GM19455 (cell line): ENCODE measurements around the gene LRRC58.
A peak's percentile ranks its signal among the peaks of the same experiment; 100 is the strongest.
"Not testable (repeated sequence)": the region's sequence is repeated elsewhere in the genome, so short reads cannot be mapped to it uniquely, and the experiment has no call there.

Experiments
- ATAC-seq: cut with Tn5 transposase; IDR thresholded peaks from one replicate; pipeline ENCODE4 v1.9.1; 2021; ENCODE audit not compliant: unreplicated experiment

The LRRC58 gene

GRCh38 chr3:120348991-120349854 lies at the start of gene LRRC58:
Gene LRRC58, minus strand, starts transcription at chr3:120349354. Its CDS starts 111 bp downstream, at chr3:120349243.
- ATAC-seq: peak; percentile 88

DNA sequence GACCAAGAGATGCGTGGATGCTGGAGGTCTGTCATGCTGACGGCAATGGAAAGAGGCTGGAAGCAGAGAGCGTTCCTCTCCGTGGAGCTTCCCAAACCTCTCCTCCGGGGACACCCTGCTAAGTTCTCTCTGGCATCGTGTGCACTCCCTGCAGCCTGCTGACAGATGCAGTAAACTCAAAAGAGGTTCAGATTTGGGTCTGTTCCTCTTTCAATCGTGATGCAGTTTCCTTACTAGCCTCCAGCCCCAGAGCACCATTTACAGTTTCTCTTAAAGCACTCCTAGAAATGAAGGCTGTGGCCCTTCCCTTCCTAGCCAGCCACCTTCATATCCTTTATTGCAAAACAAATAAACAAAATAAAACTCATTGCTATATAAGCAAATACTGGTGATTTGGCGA lies 47.3 kb upstream of the LRRC58 start:
- ATAC-seq: no peak

DNA sequence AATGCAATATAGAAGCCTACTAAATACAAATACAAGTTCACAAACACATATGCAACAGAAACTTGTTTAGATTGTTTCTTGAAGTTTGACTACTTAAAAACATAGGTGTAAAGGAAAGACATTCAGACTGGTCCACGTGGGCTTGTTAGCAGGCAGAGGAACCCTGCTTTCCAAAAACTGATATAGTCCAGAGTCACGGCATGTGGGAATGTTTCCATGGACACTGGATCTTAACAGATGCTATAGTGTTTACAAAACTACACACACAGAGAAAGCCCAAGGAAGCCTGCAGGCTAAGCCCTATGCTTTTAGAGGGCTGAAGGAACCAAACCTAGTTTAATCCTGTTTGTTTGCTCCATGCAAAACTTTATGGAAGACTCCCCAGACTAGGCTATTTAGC lies 45.2 kb upstream of the LRRC58 start:
- no peak for ATAC-seq

DNA sequence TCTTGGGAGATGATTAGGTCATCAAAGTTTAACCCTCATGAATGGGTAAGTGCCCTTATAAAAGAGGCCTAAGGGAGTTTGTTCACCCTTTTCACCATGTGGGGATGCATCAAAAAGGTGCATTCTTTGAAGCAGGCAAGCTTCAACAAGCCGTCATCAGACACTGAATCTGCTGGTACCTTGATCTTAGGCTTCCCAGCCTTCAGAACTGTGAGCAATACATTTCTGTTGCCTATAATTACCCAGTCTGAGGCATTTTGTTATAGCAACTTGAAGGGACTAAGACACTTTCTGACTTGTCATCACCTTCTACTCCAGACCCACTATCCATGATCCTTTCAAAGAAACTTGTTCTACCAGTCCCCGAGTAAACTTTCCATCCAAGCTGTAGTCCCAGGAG lies 44.6 kb upstream of the LRRC58 start:
- ATAC-seq: no peak

GRCh38 chr3:120393243-120393642 lies 44.1 kb upstream of the LRRC58 start:
- no peak for ATAC-seq

GRCh38 chr3:120382941-120383447 lies 33.8 kb upstream of the LRRC58 start:
- no peak for ATAC-seq

DNA sequence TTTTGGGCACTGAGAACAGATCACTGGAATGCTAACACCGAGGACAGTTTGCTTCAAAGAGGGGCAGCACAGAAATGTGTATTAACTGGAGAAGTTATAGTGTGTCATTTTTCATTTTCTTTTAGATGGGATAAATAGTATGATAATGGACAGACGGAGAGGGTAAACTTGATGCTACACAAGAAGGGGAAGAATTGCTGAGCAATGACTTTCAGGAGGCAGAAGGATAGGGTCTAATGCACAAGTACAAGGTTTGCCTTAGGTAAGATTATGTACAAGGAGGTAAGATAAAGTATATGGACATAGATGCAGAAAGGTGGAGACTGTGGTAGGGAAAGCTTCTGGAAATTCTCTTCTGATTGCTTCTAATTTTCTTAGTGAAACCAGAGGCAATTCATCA lies 32.3 kb upstream of the LRRC58 start:
- no peak for ATAC-seq

DNA sequence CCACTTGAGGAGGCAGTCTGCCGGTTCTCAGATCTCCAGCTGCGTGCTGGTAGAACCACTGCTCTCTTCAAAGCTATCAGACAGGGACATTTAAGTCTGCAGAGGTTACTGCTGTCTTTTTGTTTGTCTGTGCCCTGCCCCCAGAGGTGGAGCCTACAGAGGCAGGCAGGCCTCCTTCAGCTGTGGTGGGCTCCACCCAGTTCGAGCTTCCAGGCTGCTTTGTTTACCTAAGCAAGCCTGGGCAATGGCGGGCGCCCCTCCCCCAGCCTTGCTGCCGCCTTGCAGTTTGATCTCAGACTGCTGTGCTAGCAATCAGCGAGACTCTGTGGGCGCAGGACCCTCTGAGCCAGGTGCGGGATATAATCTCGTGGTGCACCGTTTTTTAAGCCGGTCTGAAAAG lies 28.8 kb upstream of the LRRC58 start:
- ATAC-seq: not testable (repeated sequence)

GRCh38 chr3:120370463-120370862 lies 21.3 kb upstream of the LRRC58 start:
- no peak for ATAC-seq

DNA sequence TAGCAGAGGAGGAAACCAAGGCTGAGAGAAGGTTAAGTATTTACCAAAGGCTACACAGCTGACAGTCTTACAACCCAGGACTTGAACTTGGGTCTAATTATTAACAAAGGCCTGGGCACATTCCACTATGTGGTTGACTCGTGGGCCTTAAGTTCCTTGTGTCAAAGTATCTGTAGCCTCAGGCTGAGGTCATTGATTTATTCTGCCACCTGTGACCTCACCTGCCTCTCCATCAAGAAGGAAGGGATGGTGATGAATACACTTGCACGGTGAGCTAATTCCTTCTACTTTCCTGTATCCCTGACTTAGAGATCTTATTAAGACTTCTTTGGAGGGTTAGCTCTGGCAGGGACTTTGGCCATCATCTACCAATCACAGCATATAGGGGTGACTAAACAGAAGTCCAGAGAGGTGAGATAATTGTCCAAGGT lies 19.9 kb upstream of the LRRC58 start:
- no peak for ATAC-seq

- no peak for ATAC-seq
Observed at GRCh38 chr3:120368172-120368571, 19.0 kb upstream of the LRRC58 start.

DNA sequence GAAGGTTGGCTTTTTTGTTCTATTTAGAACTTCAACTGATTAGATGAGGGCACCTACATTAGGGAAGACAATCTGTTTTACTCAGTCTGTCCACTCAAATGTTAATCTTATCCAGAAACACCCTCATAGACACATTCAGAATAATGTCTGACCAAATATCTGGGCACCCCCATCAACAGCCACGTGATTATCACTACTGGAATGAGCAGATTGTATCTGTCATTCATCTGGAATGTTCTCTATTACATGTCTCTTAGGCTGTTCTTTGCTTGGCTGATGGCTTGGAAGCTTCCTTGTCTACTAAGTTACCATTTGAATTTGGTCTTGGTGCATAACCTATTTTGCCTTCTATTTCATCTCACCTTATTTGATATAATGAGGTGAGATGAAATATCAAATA lies 15.7 kb upstream of the LRRC58 start:
- ATAC-seq: no peak

- ATAC-seq: no peak
Observed at GRCh38 chr3:120364101-120364500, 14.9 kb upstream of the LRRC58 start.

DNA sequence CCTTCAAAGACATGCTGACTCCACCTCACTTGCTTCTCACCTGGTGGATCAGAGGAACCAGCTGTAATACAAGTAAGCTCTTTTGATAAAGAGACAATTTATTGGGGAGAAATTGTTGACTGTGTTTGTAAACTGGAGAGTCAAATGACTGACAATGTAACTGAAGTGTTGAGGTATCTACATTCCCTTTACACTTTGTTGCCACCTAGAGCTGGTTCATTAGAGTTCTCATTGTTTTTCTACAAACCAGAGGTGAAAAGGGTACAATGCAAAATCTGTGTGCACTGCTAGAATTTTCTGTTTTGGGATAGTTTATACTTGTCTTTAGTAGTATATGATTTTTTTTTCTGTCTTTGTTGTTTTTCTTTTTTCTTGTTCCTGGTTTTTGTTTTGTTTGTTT lies 8.7 kb upstream of the LRRC58 start:
- ATAC-seq: no peak

GRCh38 chr3:120355486-120355885 lies 6.3 kb upstream of the LRRC58 start:
- ATAC-seq: no peak

DNA sequence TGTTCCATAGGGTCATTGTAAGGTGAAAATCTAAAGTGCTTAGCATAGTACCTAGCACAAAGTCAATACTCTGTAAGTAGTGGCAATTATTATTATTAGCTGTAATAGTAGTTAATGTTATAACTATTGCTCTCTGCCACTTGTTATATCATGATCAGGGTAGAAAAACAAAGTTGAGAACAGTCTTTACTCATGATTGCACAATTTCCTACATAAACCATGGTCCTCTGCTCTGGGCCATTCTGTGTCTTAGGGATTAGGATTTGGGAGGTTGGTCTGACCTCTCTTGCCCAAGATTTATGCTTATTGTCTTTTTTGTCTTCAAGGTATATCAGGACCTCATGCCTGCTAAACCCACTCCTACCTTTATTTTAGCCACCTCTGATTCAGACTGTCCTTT lies 4.3 kb upstream of the LRRC58 start:
- ATAC-seq: no peak

GRCh38 chr3:120352017-120352416 lies 2.9 kb upstream of the LRRC58 start:
- ATAC-seq: no peak

DNA sequence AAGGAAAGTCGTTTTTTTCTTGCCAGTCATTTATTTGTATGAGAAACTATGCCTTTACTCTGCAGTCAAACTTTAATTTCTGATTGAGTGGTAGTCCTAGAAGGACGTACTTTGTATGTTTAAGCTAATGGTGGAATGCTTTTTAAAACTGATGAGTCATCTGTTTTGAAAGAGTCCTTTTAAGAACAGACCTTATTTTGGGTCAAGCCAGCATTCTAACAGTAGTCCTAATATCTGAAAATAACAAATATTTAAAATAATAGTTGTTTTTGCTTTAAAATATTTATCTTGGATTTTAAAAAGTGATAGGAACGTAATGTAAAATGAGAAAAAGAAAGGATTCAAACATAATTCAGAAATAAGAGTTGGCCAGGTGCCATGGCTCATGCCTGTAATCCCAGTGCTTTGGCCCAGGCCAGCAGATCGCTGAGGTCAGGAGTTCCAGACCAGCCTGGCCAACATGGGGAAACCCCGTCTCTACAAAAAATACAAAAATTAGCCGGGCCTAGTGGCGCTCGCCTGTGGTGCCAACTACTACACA lies 1.3 kb upstream of the LRRC58 start:
- ATAC-seq: no peak

- no peak for ATAC-seq
Observed at GRCh38 chr3:120349855-120350125, 636 bp upstream of the LRRC58 start.

- ATAC-seq: peak; percentile 62
Observed at GRCh38 chr3:120348065-120348990, 826 bp downstream of the LRRC58 start.

DNA sequence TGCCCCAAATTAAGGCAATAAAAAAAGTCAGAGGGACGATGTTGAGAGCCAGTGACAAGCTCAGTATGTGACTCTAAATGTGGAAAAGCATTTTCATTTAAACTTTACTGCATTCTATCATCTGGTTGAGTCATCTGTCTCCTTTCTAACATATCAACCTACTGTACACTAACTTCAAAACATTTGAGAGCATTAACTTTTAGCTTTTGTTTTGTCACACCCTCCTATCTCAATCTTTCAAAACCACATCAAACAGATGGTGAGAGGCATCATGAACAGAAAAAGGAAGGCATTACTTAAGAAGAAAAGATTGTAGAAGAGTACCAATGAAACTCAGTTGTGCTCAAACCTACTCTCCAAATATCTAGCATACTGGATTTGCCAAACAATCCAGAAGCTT lies 4.8 kb downstream of the LRRC58 start:
- no peak for ATAC-seq
